ENCODE results near the gene TPST2.
"Not testable (repeated sequence)": the region's sequence is repeated elsewhere in the genome, so short reads cannot be mapped to it uniquely, and the experiment has no call there.

The TPST2 gene

GRCh38 chr22:26589845-26590736, at the start of gene TPST2:
TPST2 (minus strand) TSS chr22:26590132; CDS start chr22:26541630, 48,502 bp downstream.
- DNase-seq = peak; percentile 69

- no peak for DNase-seq
Measured at GRCh38 chr22:26636296-26636695, 46.4 kb upstream of the TPST2 start.

GRCh38 chr22:26635117-26635516, 45.2 kb upstream of the TPST2 start:
- no peak for DNase-seq

- DNase-seq = no peak
Measured at GRCh38 chr22:26634189-26634588, 44.3 kb upstream of the TPST2 start.

- DNase-seq = no peak
Measured at GRCh38 chr22:26632422-26633155, 42.7 kb upstream of the TPST2 start.

GRCh38 chr22:26631282-26631681, 41.4 kb upstream of the TPST2 start:
- no peak for DNase-seq

GRCh38 chr22:26629988-26630761, 40.2 kb upstream of the TPST2 start:
- DNase-seq = no peak

- DNase-seq = no peak
Measured at GRCh38 chr22:26624803-26625202, 34.9 kb upstream of the TPST2 start.

- DNase-seq = no peak
Measured at GRCh38 chr22:26623984-26624383, 34.1 kb upstream of the TPST2 start.

GRCh38 chr22:26621663-26622062, 31.7 kb upstream of the TPST2 start, which contains the start of gene CRYBA4:
CRYBA4 (plus strand) TSS chr22:26621963; CDS start chr22:26622597, 634 bp downstream.
- no peak for DNase-seq

GRCh38 chr22:26620197-26620596, 30.3 kb upstream of the TPST2 start:
- DNase-seq = no peak

GRCh38 chr22:26619510-26619909, 29.6 kb upstream of the TPST2 start:
- no peak for DNase-seq

- DNase-seq = no peak
Measured at GRCh38 chr22:26618455-26618854, 28.5 kb upstream of the TPST2 start.

GRCh38 chr22:26617271-26618199, 27.6 kb upstream of the TPST2 start, which contains the start of gene CRYBB1:
CRYBB1 (minus strand) TSS chr22:26618027; CDS start chr22:26616319, 1,708 bp downstream.
- DNase-seq = no peak

GRCh38 chr22:26616650-26617049, 26.7 kb upstream of the TPST2 start:
- no peak for DNase-seq

GRCh38 chr22:26615830-26616435, 26.0 kb upstream of the TPST2 start:
- DNase-seq = no peak

- no peak for DNase-seq
Measured at GRCh38 chr22:26615149-26615548, 25.2 kb upstream of the TPST2 start.

- no peak for DNase-seq
Measured at GRCh38 chr22:26614322-26614721, 24.4 kb upstream of the TPST2 start.

GRCh38 chr22:26613753-26614152, 23.8 kb upstream of the TPST2 start:
- DNase-seq = not testable (repeated sequence)

GRCh38 chr22:26612652-26613051, 22.7 kb upstream of the TPST2 start:
- DNase-seq = no peak

GRCh38 chr22:26610996-26611395, 21.1 kb upstream of the TPST2 start:
- no peak for DNase-seq

All from NCI-H1105 (cell line).